Neural cell (in vitro differentiated cells): Measurements from ENCODE around the gene PIP4K2A. TPM values are rescaled to one million over a fixed set of nuclear protein-coding genes. Genes with fewer than 3 reads are reported as not detected.

Experiments used
- H2AFZ ChIP-seq: fragments of 200-600, 300-800 bp; sonication (generic), shearing (Covaris generic); 2 replicates; pipeline ENCODE4 v1.6.0; 2014; ENCODE audit warnings: low read depth, mild to moderate bottlenecking, antibody characterized with exemption, low read length, moderate library complexity
- H3F3A ChIP-seq: fragments of 200-600 bp; shearing (Covaris generic); 2 replicates; pipeline ENCODE4 v1.6.1; 2016; ENCODE audit warnings: mild to moderate bottlenecking, moderate library complexity, mixed read lengths, antibody characterized with exemption, low read length; ENCODE audit not compliant: insufficient read depth, poor library complexity, severe bottlenecking
- H3K27ac ChIP-seq: fragments of 200-600, 300-800 bp; sonication (generic), shearing (Covaris generic); 2 replicates; pipeline ENCODE4 v1.5.1; 2014; ENCODE audit warnings: mild to moderate bottlenecking, low read length, moderate library complexity
- H3K27me3 ChIP-seq: fragments of 300-800, 200-600 bp; sonication (generic), shearing (Covaris generic); 2 replicates; pipeline ENCODE4 v1.6.0; 2014; ENCODE audit warnings: mild to moderate bottlenecking, low read depth, low read length, moderate library complexity; ENCODE audit not compliant: insufficient read depth
- H3K36me3 ChIP-seq: fragments of 300-800, 200-600 bp; sonication (generic), shearing (Covaris generic); 2 replicates; pipeline ENCODE4 v1.5.1; 2014; ENCODE audit warnings: mild to moderate bottlenecking, antibody characterized with exemption, low read length, moderate library complexity; ENCODE audit not compliant: insufficient read depth
- H3K4me2 ChIP-seq: fragments of 300-800, 200-600 bp; sonication (generic), shearing (Covaris generic); 2 replicates; pipeline ENCODE4 v1.6.0; 2014; ENCODE audit warnings: mild to moderate bottlenecking, low read length
- H3K4me3 ChIP-seq: fragments of 300-800, 200-600 bp; sonication (generic), shearing (Covaris generic); 2 replicates; pipeline ENCODE4 v1.5.1; 2014; ENCODE audit warnings: mild to moderate bottlenecking, low read length, moderate library complexity
- H3K79me2 ChIP-seq: fragments of 200-600 bp; shearing (Covaris generic); replicated peaks from 2 replicates; pipeline ENCODE4 v1.6.0; 2014; ENCODE audit warnings: mild to moderate bottlenecking, low read length, moderate library complexity; ENCODE audit not compliant: insufficient read depth
- H3K9ac ChIP-seq: fragments of 300-800, 200-600 bp; sonication (generic), shearing (Covaris generic); 2 replicates; pipeline ENCODE4 v1.6.1; 2016; ENCODE audit warnings: mild to moderate bottlenecking, low read length, mixed read lengths
- H3K9me2 ChIP-seq: fragments of 200-600 bp; shearing (Covaris generic); 2 replicates; pipeline ENCODE4 v1.6.1; 2016; ENCODE audit warnings: mild to moderate bottlenecking, low read length, mixed read lengths; ENCODE audit not compliant: insufficient read depth
- H3K9me3 ChIP-seq: fragments of 200-600, 300-800 bp; sonication (generic), shearing (Covaris generic); 2 replicates; pipeline ENCODE4 v1.6.1; 2016; ENCODE audit warnings: mild to moderate bottlenecking, mixed run types, low read length, moderate library complexity, mixed read lengths
- H4K20me1 ChIP-seq: fragments of 200-600 bp; shearing (Covaris generic); 2 replicates; pipeline ENCODE4 v1.6.1; 2016; ENCODE audit warnings: mild to moderate bottlenecking, mixed run types; ENCODE audit not compliant: insufficient read depth
- CTCF ChIP-seq: fragments of 450-650 bp; IDR thresholded peaks from 2 replicates; pipeline ENCODE4 v1.5.1; 2014; ENCODE audit warnings: antibody characterized with exemption, mild to moderate bottlenecking, moderate library complexity; ENCODE audit not compliant: poor library complexity, severe bottlenecking
- EP300 ChIP-seq: fragments of 450-650 bp; conservative IDR thresholded peaks from 2 replicates; pipeline ENCODE4 v1.6.1; 2014; ENCODE audit warnings: antibody characterized with exemption, mild to moderate bottlenecking, moderate library complexity; ENCODE audit not compliant: poor library complexity, severe bottlenecking
- EZH2 ChIP-seq: fragments of 200-600, 300-800 bp; shearing (Covaris generic), sonication (generic); IDR thresholded peaks from 2 replicates; pipeline ENCODE4 v1.6.1; 2014; ENCODE audit warnings: antibody characterized with exemption, low read length, borderline replicate concordance, mild to moderate bottlenecking; ENCODE audit not compliant: insufficient read depth, poor library complexity, severe bottlenecking
- MXI1 ChIP-seq: fragments of 450-650 bp; conservative IDR thresholded peaks from 2 replicates; pipeline ENCODE4 v1.6.1; 2014; ENCODE audit warnings: antibody characterized with exemption, mild to moderate bottlenecking; ENCODE audit not compliant: poor library complexity, severe bottlenecking
- POLR2AphosphoS5 ChIP-seq: IDR thresholded peaks from 2 replicates; pipeline ENCODE4 v1.6.1; 2012
- RAD21 ChIP-seq: fragments of 450-650 bp; conservative IDR thresholded peaks from 2 replicates; pipeline ENCODE4 v1.6.1; 2014; ENCODE audit warnings: antibody characterized with exemption, mild to moderate bottlenecking, moderate library complexity
- REST ChIP-seq: IDR thresholded peaks from 2 replicates; pipeline ENCODE4 v1.6.1; 2012; ENCODE audit warnings: borderline replicate concordance
- SMC3 ChIP-seq: fragments of 450-650 bp; conservative IDR thresholded peaks from 2 replicates; pipeline ENCODE4 v1.6.1; 2014; ENCODE audit warnings: antibody characterized with exemption, mild to moderate bottlenecking, moderate library complexity; ENCODE audit not compliant: poor library complexity
- TAF1 ChIP-seq: IDR thresholded peaks from 2 replicates; pipeline ENCODE4 v1.6.1; 2012; ENCODE audit warnings: low read depth
- polyA plus RNA-seq: library from polyadenylated mRNA; depleted of rRNA; stranded (reverse); fragments of >200 nt; gene quantifications from 2 replicates; pipeline ENCODE4 v1.2.3, GENCODE V29; 2014

PIP4K2A gene
- polyA plus RNA-seq, 1 donor from 2014 or later, result 12.6 TPM

- Histone ChIP-seq H3K4me2 (no peak overlapping the region), H2AFZ (no peak overlapping the region), H4K20me1 (no peaks in the 10 kb centered on the region), H3F3A (no peaks in the 10 kb centered on the region), H3K4me3 (no peak overlapping the region), H3K27ac (no peak overlapping the region), H3K27me3 (no peaks in the 10 kb centered on the region), H3K9me3 (no peaks in the 10 kb centered on the region), H3K36me3 (no peaks in the 10 kb centered on the region), H3K9ac (no peak overlapping the region), H3K9me2 (no peaks in the 10 kb centered on the region), H3K79me2 (no peaks in the 10 kb centered on the region)
- no peak for TF ChIP-seq EP300
- no peak for TF ChIP-seq POLR2AphosphoS5
- TF ChIP-seq EZH2, result no peak
Measured at GRCh38 chr10:22722626-22723169, 8.3 kb upstream of the PIP4K2A start.

DNA sequence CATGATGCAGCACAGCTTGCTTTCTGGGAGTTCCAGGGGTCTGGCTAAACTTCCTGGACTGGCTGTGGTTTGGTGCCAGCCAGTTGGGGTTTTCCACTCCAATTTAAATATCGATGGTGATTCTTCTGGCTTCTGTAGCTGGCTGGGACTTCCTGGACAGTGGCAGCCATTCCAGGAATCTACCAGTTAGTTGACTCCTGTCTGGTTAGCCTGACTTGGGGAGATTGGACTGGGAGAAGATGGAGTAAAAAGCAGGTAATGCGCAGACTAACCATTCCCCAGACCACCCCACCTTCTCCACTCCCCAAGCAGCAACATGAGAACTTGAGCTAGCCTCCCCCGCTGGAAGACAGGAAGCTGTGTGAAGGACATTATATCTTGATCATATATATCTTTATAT lies 6.3 kb upstream of the PIP4K2A start:
- H3K9ac ChIP-seq, result no peak overlapping the region
- no peak overlapping the region for H3K4me2 ChIP-seq
- H3K36me3 ChIP-seq, result no peaks in the 10 kb centered on the region
- no peak overlapping the region for H3K4me3 ChIP-seq
- TF ChIP-seq SMC3, result no peak
- no peak for TF ChIP-seq POLR2AphosphoS5
- no peak for TF ChIP-seq TAF1
- TF ChIP-seq RAD21, result no peak
- no peak for TF ChIP-seq MXI1
- TF ChIP-seq CTCF, result no peak
- TF ChIP-seq EP300, result no peak
- no peak for TF ChIP-seq REST
- no peak for TF ChIP-seq EZH2
- H3K9me2 ChIP-seq, result no peaks in the 10 kb centered on the region
- H3F3A ChIP-seq, result no peaks in the 10 kb centered on the region
- no peak overlapping the region for H2AFZ ChIP-seq
- no peaks in the 10 kb centered on the region for H3K27me3 ChIP-seq
- H4K20me1 ChIP-seq, result no peaks in the 10 kb centered on the region
- no peaks in the 10 kb centered on the region for H3K79me2 ChIP-seq
- H3K27ac ChIP-seq, result no peak overlapping the region
- no peaks in the 10 kb centered on the region for H3K9me3 ChIP-seq
